ENCODE measurements around the gene PWWP2A. TPM values are rescaled to one million over a fixed set of nuclear protein-coding genes. Genes with fewer than 3 reads are reported as not detected.
A peak's percentile ranks its signal among the peaks of the same experiment; 100 is the strongest.

The PWWP2A gene
- total and polyA plus RNA-seq, 11 donors = 3.5 to 13.7 (median 10.1) TPM

GRCh38 chr5:160166069-160166972 is 47.1 kb upstream of the PWWP2A start:
- WGBS, 4 donors = 69 to 81% (median 71%) methylated on average over 5 of the region's 5 CpGs
- Histone ChIP-seq H3K4me1 (peaks cover 0 to 43% (median 30%) of the 10 kb centered on the region in 12 donors), H3K36me3 (no peaks in the 10 kb centered on the region), H3K27ac (peak overlapping the region; percentile 32 to 92 (median 80)), H3K4me3 (peak overlapping the region in 1 of 12 donors; percentile 0), H3K27me3 (no peaks in the 10 kb centered on the region), H3K9me3 (no peaks in the 10 kb centered on the region)
- no peak for ATAC-seq
- DNase-seq = no peak
- intact Hi-C loops (cut with DNase I) = no loop called here
- TF ChIP-seq CTCF (IDR thresholded peaks at IDR 0.05) = no peak
- TF ChIP-seq POLR2A (IDR thresholded peaks at IDR 0.05) = no peak

GRCh38 chr5:160165137-160166068 is 46.2 kb upstream of the PWWP2A start:
- H3K36me3 ChIP-seq = no peaks in the 10 kb centered on the region
- peak overlapping the region; percentile 47 to 92 (median 80) for H3K27ac ChIP-seq
- ATAC-seq (peak; percentile 85 to 92 (median 90)), DNase-seq (peak; percentile 87 to 94 (median 93))
- H3K9me3 ChIP-seq = no peaks in the 10 kb centered on the region
- intact Hi-C loops (cut with DNase I) = loop anchor here in 1 of 10 donors (1.0 kb wide), 1 partner anchor 46 kb away; the partner anchor contains the start of gene PWWP2A
- WGBS, 4 donors = 27 to 41% (median 31%) methylated on average over 14 to 15 of the region's 15 CpGs
- peak overlapping the region in 1 of 12 donors; percentile 0 for H3K4me3 ChIP-seq
- TF ChIP-seq POLR2A (IDR thresholded peaks at IDR 0.05) (no peak), CTCF (IDR thresholded peaks at IDR 0.05) (no peak)
- H3K4me1 ChIP-seq = peaks cover 0 to 41% (median 29%) of the 10 kb centered on the region in 12 donors
- H3K27me3 ChIP-seq = no peaks in the 10 kb centered on the region

- intact Hi-C loops (cut with DNase I) = no loop called here
- Histone ChIP-seq H3K9me3 (no peaks in the 10 kb centered on the region), H3K4me3 (no peak overlapping the region), H3K4me1 (peaks cover 0 to 28% (median 17%) of the 10 kb centered on the region in 12 donors), H3K27me3 (no peaks in the 10 kb centered on the region), H3K36me3 (no peaks in the 10 kb centered on the region), H3K27ac (no peak overlapping the region)
- 94 to 97% (median 95%) methylated on average over 7 of the region's 7 CpGs for WGBS, 4 donors
- ATAC-seq (no peak), DNase-seq (no peak)
- TF ChIP-seq CTCF (IDR thresholded peaks at IDR 0.05) = no peak
- no peak for TF ChIP-seq POLR2A (IDR thresholded peaks at IDR 0.05)
These were observed 43.7 kb upstream of the PWWP2A start for GRCh38 chr5:160162910-160163309.

Measured in heart left ventricle (tissue), 16 donors.